ENCODE data around the gene ADSL. TPM values are rescaled to one million over a fixed set of nuclear protein-coding genes. Genes with fewer than 3 reads are reported as not detected.

ADSL gene
- total RNA-seq, 2 donors from 2014 or later: 63.9 to 64.5 TPM

DNA sequence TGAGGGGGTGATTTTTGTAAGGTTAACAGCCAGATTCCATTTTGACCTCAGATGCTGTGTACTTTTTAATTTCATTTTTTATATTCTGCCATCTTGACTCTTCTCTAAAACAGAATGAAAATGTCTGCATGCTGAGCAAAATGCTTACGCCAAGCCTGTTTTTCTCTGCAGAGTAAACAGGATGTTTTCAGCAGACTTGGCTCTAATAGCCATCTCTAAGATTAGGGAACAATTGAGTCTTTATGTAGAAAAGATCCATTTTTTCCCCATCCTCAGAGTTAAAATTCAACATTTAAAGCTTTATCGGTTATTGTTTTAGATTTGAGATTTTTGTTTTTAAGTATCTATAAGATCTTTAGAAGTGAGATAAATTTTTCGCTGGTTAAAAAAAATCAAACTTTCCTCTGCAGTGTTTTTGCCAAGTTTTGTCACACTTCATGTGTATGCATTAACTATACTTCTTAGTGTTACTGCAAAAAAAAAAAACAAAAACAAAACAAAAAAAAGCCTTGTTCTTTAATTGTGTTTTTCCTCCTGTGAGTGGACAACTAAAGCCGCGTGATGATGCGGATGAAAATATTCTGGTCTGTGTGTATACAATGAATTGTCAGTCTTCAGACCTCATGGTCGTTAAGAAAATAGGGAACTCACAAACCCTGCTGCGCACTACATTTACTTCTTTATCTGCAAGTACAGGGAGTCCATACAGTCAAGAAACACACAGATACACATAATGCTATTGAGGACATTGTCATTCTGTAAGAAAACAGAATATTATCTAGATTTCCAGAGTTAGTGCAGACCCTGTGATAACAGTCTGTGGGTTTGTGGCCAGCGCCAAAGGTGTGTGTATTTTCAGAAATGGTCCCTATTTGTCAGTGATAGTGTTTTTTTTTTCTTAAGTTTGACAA, 17.5 kb upstream of the ADSL start:
- no peak overlapping the region for H3K4me3 ChIP-seq
- no peaks in the 10 kb centered on the region for H3K36me3 ChIP-seq
- intact Hi-C loops (cut with DNase I): no loop called here
- no peaks in the 10 kb centered on the region for H3K27me3 ChIP-seq (replicated peaks; ENCODE audit: insufficient read depth)
- TF ChIP-seq POLR2A (IDR thresholded peaks at IDR 0.05) (no peak), CTCF (IDR thresholded peaks at IDR 0.05) (no peak), POLR2AphosphoS5 (IDR thresholded peaks at IDR 0.05) (no peak)
- 86% methylated on average over 9 of the region's 9 CpGs for WGBS
- no peaks in the 10 kb centered on the region for H3K9me3 ChIP-seq
- H3K27ac ChIP-seq: no peak overlapping the region
- H3K4me1 ChIP-seq (replicated peaks): peaks cover 7% of the 10 kb centered on the region
- no peak for DNase-seq (ENCODE audit: low spot score)

- Histone ChIP-seq H3K27ac (no peak overlapping the region), H3K4me3 (no peak overlapping the region), H3K36me3 (no peaks in the 10 kb centered on the region), H3K27me3 (replicated peaks; ENCODE audit: insufficient read depth) (no peaks in the 10 kb centered on the region), H3K4me1 (replicated peaks) (peaks cover 7% of the 10 kb centered on the region), H3K9me3 (no peaks in the 10 kb centered on the region)
- 80% methylated on average over 9 of the region's 9 CpGs for WGBS
- DNase-seq (ENCODE audit: low spot score): no peak
- intact Hi-C loops (cut with DNase I): no loop called here
- TF ChIP-seq CTCF (IDR thresholded peaks at IDR 0.05): no peak
- TF ChIP-seq POLR2A (IDR thresholded peaks at IDR 0.05): no peak
- TF ChIP-seq POLR2AphosphoS5 (IDR thresholded peaks at IDR 0.05): no peak
Observed at GRCh38 chr22:40329466-40329865, 16.8 kb upstream of the ADSL start.

DNA sequence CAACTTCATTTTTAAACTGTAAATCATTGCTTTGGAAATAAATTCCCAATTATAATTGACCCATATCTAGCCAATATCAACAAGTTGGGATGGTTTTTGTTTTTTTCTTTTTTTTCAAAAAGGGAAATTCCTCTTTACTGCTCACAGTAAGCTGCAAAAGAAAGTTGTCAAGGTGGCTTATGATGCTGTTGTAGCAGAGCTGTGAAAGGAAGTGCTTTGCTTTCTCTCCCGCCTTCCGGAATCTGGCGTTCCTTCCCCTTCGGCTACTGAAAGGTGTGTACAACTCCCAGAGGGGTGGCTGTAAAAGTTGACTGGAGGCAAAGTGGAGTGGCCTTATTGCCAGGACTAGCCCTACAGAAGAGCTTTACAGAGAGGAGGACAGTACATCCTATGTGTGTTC, 16.2 kb upstream of the ADSL start:
- Histone ChIP-seq H3K4me3 (no peak overlapping the region), H3K9me3 (no peaks in the 10 kb centered on the region), H3K36me3 (no peaks in the 10 kb centered on the region), H3K4me1 (replicated peaks) (peaks cover 7% of the 10 kb centered on the region), H3K27me3 (replicated peaks; ENCODE audit: insufficient read depth) (no peaks in the 10 kb centered on the region), H3K27ac (no peak overlapping the region)
- no peak for DNase-seq (ENCODE audit: low spot score)
- TF ChIP-seq POLR2AphosphoS5 (IDR thresholded peaks at IDR 0.05) (no peak), POLR2A (IDR thresholded peaks at IDR 0.05) (no peak), CTCF (IDR thresholded peaks at IDR 0.05) (no peak)
- intact Hi-C loops (cut with DNase I): no loop called here
- WGBS: 83% methylated on average over 4 of the region's 4 CpGs

DNA sequence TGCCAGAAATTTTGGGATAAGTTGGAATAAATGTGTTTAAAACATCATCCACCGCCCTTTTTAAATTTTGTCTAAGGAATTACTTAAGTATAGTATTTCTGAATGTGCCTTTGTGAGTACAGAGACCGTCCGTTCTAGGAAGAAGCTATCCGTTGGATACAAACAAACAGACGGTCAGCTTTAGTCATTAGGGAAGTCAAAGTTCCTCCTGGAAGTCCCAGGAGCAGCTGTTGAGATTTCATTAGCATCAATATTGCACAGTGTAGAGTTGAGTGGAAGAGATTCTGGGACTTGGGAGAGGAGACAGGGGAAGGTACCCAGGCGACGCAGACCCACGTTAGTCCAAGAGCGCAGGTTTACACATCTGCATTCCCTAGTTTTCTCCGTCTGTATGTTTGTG, 15.7 kb upstream of the ADSL start:
- H3K27ac ChIP-seq: no peak overlapping the region
- H3K4me1 ChIP-seq (replicated peaks): peaks cover 7% of the 10 kb centered on the region
- no peak for DNase-seq (ENCODE audit: low spot score)
- no peaks in the 10 kb centered on the region for H3K27me3 ChIP-seq (replicated peaks; ENCODE audit: insufficient read depth)
- intact Hi-C loops (cut with DNase I): no loop called here
- no peaks in the 10 kb centered on the region for H3K9me3 ChIP-seq
- no peaks in the 10 kb centered on the region for H3K36me3 ChIP-seq
- H3K4me3 ChIP-seq: no peak overlapping the region
- WGBS: 90% methylated on average over 10 of the region's 10 CpGs
- no peak for TF ChIP-seq POLR2A (IDR thresholded peaks at IDR 0.05)
- TF ChIP-seq POLR2AphosphoS5 (IDR thresholded peaks at IDR 0.05): no peak

- Histone ChIP-seq H3K4me1 (replicated peaks) (peaks cover 5% of the 10 kb centered on the region), H3K36me3 (no peaks in the 10 kb centered on the region), H3K4me3 (no peak overlapping the region), H3K27ac (no peak overlapping the region), H3K9me3 (no peaks in the 10 kb centered on the region), H3K27me3 (replicated peaks; ENCODE audit: insufficient read depth) (no peaks in the 10 kb centered on the region)
- intact Hi-C loops (cut with DNase I): no loop called here
- TF ChIP-seq POLR2AphosphoS5 (IDR thresholded peaks at IDR 0.05): no peak
- no peak for TF ChIP-seq POLR2A (IDR thresholded peaks at IDR 0.05)
- no peak for TF ChIP-seq CTCF (IDR thresholded peaks at IDR 0.05)
- DNase-seq (ENCODE audit: low spot score): no peak
- WGBS: 70% methylated on average over 4 of the region's 4 CpGs
Observed at GRCh38 chr22:40331706-40332105, 14.6 kb upstream of the ADSL start.
